ENCODE data around the gene PKNOX2. TPM values are rescaled to one million over a fixed set of nuclear protein-coding genes. Genes with fewer than 3 reads are reported as not detected.

Gene PKNOX2
- total and polyA plus RNA-seq, 2 of the 8 experiments (the other 6 are each of a cell fraction or from before 2014, with no cell fraction given), result 2.0 TPM

DNA sequence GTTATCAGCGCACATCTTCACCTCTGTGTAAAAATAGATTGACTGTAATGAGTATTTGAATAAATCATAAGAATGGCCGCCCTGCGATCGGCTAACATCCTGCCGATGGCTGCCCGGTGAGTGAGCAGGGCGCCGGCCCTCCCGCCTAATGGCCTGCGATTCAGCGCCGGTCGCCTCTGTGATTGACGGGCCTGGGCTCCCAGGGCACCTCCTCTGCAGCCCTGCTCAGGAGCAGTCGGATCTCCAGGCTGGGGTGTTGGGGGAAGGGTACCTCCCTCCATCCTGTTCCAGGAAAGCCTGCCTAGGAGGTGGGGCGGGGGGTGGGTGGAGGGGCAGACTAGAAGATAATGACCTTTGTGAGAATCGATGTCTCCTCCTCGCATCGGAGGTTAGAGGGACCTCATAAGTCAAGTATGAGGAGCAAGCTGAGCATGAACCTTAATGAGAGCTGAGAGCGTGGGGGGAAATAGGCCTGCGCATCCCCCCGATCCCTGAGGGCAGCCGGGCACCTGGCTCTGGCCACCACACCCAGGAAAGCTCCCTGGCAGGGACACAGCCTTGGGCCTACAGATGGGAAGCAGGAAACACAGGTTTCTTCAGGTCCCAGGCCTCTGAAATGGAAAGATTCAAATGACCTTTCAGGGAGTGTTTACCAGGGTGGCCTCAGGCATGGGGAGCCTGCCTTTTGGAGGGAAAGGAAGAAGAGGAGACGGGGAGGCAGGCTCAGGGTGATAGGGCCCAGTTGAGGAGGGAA is 71.7 kb downstream of the PKNOX2 start (continued):
- TF ChIP-seq SIN3A (conservative IDR thresholded peaks at IDR 0.05 in 1 of 2, IDR thresholded peaks at IDR 0.05 in 1 of 2; ENCODE audit: low read depth in 1 of 2, low read length in 2 of 2), result no peak
- TF ChIP-seq SP4 (IDR thresholded peaks at IDR 0.05; ENCODE audit: low read length), result no peak
- TF ChIP-seq GABPA (IDR thresholded peaks at IDR 0.05; ENCODE audit: borderline replicate concordance, insufficient read depth, low read length), result no peak

All from H1 (cell line).